Glomerular visceral epithelial cell (primary cell): ENCODE measurements around the gene PLXNC1.

Experiments used
- DNase-seq: peaks from one replicate; pipeline ENCODE4 v3.0.0-alpha.2; 2016; ENCODE audit errors: extremely low spot score

PLXNC1 gene

DNA sequence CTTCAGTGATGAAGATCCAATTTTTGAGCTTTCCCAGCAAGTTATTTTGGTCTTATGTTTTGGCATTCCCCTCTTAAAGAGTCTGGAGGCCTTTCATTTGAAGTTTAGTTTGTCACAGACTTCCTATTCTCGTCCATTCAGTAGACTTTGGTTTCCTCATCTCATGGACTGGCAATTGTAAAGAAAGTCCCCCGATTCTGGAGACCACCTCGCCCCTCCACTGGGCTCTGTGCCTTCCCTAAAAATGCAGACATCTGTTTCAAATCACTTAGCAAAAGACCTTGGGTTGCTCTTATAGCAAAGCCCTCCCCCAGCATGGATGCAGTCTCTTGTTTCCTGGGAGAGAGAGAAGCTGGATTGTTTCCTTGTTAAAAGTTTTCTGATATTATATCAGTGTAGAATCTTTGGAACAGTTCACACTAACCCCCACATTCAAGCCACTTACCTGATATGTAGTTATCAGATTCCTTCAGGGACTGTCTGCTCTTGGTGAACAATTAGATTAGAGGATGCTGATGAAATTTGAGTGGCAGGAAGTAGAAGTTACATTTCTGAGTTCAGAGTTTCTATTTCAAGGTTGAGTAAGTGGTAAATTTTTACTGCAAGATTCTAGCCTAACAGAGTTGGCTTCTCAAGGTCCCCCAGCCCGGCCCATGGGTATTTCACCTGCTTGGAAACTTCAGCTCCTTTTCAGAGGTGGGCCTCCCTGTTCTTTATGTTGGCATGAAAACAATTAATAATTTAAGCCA is 56.3 kb downstream of the PLXNC1 start:
- DNase-seq: no peak

DNA sequence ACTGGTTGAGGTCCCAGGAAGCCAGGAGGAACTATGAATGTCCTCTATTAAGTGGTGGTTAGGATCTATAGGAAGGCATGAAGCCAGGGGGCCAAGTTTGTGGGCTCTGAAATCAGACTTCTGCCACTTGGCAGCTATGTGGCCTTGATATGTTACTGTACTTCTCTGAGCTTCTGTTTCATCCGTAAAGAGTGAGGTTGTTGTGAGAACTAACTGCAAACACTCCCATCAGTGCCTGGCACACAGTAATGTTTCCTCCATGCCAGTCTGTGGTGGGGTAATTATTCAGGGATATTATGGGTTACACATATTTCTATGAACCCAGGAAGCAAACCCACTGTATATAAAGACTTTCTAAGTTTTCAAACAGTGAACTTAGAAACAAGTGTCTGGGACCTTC is 57.4 kb downstream of the PLXNC1 start:
- DNase-seq: no peak

DNA sequence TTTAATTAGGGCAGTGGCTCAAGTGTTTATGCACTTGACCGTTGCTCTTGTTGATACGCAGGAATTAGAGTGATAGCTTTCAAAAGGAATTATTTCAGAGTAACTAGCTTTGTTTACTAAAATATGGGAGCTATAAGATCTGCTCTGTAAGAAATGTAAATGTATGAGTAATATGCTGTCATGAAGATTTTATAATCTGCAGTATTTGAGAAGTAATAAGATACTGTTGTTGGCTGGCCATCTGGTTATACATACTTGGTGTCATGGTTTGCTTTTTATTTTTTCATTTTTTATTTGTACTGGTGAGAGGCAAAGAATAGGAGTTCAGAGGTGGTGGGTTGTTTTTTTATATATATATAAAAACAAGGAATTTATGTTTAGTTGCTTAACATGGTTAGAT is 58.5 kb downstream of the PLXNC1 start:
- DNase-seq: no peak

DNA sequence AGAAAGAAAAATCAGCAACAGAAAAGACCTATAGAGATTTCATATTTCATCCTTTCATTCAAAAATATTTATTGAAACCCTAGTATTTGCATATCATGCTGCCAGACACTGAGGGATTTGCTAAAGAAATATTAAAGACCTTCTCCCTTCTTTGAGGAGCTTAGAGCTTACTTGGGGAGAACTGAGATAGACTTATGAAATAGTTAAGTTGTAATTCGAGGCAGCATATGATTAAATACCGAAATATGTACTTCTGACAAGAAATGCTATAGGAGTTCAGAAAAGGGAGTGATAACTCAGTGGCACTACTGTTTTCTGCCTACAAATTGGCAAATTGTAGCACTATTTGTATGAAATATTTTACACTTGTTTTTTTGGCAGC is 59.1 kb downstream of the PLXNC1 start:
- DNase-seq: no peak

DNA sequence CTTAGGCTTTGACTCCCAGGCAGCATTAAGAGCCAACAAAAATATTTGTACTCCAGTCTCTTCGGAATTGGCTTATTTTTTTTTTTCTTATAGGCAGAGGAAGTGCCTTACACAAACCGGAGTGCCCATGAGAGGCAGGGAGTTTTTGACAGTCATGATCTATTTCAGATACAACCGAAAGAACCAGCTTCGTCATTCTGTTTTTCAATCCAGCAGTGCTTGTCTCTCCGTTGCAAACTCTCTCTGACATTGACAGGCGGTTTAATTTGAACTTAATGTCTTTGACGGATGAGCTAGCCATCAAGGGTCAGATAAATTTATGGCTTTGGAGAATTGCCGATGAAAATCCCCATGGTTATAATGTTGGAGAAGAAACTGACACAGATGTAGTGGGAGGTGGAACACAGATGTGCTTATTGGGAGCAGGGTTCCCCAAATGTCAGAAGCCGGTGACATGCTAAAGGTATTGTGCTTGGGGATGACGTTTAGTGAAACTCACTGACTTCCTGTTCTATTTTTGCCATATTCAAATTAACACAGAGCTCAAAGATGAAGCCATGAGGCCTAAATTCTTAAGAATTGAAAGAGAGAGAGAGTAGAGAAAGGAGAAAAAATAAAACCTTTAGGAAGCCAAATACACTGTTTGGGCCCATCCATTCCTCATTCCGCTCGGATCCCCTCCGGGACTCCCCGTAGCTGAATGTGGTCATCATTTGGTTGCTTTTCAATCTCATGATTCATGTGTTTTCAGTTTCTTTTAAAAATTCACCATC is 59.7 kb downstream of the PLXNC1 start:
- no peak for DNase-seq

DNA sequence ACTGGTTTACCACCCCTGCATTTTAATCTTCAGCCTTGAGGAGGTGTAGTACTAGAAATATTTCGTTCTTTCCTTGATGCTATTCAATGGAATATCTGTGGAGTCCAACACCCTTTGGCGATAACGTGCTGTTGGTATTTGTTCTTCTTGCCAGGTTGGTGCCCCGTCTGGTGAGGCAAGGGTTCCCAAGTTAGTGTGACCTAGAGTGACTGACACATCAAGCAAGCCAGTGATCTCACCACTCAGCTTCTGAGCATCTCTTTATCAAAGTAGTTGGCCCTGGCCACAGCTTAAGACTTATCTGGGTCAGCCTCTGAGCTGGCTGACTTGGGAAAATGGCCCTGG is 60.2 kb downstream of the PLXNC1 start:
- DNase-seq: no peak

DNA sequence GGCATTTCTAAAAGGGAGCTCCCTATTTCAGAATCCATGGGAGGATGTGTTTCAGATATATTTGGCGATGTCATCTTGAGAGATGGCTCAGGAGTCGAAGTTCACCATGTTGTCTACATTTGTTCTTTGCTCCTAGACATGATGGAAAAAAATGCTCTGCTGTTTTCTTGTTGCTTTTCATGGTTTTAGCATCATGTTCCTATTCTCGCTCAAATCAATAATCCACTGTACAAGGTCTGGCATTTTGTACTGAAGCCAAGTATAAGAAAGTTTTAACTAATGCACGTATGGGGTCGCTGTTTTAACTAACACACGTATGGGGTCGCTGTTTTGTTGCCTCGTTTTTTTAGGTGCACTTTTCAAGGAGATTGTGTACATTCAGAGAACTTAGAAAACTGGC is 60.9 kb downstream of the PLXNC1 start:
- no peak for DNase-seq

DNA sequence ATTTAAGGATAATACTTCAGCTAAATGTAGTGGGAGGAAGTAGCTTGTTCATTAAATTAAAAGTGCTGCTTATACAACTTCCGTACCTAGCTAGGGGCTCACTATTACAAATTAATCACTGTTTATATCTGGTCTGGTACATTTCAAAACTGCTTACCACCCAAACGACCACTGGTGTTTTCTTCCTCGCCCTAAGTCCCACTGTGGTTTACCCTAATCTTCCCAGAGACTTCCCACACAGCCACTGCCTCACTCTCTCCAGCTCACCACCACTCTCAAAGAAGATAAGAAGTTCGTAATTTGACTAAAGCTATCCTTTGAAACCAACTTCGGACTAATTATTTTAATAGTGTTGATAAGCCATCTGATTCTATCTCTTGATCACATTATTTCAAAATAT is 62.6 kb downstream of the PLXNC1 start:
- DNase-seq: no peak

DNA sequence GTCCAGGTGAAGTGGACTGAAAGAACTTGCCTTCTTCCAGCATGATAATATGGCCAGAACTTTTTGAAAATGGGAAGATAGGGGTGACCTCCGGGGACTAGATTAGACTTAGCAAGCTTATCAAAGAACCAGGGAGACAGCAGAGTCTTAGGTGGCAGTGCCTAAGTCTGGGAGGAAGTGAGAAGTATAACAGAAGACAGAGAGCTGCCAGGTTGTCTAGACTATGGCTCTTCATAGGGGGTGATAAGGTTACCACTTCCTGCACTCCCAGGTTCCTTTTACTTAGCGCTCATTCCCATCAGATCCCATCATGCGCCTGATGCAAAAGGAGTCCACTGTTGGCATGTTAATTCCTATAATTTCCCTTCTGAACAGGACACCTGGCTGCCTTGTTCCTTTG is 69.9 kb downstream of the PLXNC1 start:
- no peak for DNase-seq

DNA sequence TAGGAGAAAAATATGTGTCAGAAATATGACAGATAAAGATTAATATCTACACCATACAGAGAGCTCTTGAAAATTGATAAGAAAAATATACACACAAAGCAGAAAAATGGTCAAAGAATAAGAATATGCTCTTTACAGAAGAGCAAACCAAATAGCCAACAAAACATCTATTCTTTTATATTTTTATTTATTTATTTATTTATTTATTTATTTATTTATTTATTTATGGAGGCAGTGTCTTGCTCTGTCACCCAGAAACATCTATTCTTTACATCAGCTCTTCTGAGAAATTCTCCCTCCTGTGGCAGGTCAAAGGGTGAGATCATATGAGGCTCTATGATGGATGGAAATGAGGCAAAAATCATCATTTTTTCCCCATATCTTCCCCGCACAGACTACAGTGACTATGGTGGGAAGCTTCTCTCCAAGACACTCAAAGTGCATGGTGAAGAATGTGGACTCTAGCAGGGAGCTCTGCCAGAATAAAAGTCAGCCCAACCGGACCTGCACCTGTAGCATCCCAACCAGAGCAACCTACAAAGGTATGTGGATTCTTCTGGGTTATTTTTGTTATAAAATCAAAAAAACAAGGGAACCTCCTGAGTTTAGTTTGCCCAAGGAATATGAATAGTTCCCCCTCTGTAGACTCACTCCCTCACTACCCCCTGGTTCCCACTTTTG is 71.4 kb downstream of the PLXNC1 start:
- no peak for DNase-seq

DNA sequence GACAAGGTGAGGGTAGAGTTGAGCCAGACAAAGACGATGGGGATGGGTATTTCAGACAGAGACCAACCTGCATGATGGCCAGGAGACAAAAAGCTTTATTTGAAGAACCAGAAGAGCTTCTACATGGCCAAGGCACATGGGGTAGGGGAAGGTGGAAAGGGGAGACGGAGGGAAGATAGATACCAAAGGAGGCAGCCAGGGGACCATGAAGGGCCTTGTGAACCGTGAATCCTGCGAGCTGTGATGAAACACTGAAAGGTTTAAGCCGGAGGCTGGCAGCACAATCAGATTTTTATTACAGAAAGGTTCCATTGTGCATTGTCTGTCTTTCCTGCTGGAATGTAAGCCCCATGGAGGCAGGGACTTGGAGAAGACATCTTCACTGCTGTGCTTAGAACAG is 72.4 kb downstream of the PLXNC1 start:
- no peak for DNase-seq

DNA sequence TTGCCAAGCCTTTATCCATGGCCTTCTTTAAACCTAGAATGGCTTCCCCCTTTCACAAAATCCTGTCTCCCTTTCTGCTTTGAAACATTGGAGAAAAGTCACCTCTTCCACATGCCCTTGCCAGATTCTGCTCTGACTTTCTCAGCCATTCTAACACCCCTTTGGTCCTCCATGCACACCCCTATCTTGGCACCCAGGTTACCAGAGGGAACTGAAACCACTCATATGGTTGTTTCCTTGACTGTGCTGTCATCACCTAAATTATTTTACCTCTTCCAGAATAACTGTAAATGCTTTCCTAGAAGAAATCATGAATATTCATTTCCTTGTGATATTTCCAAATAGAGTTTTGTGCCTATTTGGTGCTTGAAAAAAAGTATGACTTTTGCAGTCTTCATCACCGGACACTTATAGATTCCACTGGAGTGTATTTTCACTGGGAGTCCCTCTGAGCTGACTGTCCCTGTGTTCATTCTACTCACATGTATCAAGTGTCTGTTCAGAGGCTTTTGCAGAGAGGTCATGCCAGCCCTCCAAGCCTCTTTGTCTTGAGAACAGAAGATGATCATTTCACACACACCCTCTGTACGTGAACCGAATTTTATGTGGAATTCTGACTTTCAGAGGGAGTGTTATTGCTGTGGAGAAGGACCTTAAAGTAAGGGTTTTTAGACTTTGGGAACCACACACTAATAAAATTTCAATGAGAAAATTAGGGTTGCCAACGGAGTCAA is 74.1 kb downstream of the PLXNC1 start:
- DNase-seq: no peak

DNA sequence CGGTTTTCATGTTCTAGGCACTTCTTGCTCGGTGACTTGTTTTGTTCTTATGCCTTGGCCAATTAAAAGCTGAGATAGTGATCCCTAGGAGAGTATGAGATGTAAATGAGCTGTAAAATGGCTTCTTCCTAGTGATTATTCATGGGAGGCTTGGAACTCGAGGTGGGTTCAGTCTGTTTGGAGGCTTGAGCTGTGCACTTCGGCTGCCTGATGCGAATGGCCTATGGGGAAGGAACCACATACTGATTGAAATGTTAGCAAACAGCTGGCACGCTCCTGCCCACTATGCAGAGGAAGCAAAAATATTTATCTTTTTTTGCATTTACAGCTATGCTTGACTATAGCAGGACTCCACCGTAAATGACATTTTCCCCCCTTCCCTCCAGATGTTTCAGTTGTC is 75.5 kb downstream of the PLXNC1 start:
- no peak for DNase-seq

DNA sequence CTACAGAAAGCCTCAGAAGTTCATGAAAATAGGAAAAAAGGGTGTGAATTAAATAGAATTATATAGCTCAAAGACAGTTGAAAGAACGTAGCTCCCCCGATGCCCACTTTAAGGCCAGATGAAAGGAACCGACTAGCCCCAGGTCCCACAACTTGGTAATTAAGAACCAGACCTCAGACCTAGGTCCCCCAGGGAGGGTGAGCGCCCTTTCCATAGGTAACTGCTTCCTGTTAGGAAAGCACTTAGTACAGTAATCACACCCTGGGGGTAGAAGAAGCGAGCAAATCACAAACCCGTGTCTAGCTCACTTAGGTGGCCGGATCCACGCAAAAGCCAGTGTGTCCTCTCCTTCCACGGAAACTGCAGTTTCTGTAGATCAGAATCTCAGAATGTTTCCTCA is 77.1 kb downstream of the PLXNC1 start:
- no peak for DNase-seq

DNA sequence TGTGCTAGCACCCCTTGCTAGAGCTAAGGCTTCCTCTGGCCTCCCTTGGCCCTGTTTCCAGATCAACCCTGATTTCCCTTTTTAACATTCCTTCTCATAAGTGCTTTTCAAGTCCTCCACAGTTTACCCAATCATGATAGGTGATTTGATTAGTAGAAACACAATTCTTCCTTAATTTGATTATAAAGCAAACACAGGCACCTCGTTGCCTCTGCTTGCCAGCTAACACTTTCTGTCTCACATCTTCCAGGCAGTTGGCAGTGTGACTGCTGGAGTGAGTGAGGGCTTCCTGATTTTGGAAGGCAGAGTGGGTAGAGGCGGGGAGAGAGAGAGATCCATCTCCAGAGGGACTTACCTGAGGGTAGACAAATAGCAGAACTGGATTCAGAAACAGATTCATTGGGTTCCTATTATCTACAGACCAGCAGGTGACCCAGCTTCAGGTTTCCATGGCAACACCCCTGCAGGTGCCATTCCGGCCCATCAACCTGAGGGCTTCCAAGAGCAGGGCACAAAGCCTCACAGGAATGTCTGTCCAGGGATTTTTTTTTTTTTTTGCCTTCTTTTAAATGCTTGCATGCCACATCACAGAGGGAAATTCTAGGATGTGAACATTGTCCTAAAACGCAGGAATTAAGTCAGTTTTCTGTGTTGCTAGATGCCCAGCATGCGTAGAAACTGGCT is 77.7 kb downstream of the PLXNC1 start:
- DNase-seq: no peak

DNA sequence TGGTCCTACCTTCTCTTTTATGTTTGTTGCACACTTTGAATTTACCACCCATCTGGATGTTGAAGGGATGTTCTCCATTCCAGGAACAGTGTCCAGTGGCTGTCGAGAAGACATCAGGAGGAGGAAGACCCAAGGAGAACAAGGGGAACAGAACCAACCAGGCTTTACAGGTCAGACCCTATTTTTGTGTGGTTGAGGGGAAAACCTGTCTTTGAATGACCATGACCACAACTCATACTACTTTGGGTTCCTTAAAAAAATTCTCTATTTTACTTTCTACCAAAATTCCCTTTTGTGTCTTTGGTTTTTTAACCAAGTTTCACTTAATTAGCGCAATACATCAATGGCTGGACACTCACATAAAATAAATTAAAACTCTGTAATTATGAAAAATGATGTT is 78.7 kb downstream of the PLXNC1 start:
- no peak for DNase-seq

DNA sequence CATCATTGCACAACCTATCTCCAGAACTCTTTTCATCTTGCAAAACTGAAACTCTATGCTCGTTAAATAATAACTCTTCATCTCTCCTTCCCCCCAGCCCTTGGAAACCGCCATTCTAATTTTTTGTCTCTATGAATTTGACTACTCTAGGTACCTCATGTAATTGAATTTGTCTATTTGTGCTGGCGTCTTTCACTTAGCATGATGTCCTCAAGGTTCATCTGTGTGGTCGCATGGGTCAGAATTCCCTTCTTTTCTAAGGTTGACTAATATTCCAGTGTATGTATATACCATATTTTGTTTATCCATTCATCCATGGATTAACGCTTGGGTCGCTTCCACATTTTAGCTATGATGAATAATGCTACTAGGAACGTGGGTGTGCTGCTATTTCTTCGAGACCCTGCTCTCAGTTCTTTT is 80.1 kb downstream of the PLXNC1 start:
- no peak for DNase-seq

DNA sequence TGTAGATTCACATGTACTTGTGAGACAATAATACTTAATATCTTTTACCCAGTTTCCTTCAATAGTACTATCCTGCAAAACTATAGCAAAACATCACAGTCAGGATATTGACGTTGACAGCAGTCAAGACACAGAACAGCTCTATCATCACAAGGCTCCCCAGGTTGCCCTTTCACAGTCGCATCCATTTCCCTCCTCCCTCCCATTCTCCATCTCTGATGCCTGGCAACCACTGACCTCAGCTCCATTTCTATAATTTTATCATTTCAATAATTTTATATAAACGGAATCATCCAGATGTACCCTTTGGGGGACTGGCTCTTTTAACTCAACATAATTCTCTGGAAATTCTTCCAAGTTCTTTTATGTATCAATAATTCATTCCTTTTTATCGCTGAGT is 81.5 kb downstream of the PLXNC1 start:
- DNase-seq: no peak

DNA sequence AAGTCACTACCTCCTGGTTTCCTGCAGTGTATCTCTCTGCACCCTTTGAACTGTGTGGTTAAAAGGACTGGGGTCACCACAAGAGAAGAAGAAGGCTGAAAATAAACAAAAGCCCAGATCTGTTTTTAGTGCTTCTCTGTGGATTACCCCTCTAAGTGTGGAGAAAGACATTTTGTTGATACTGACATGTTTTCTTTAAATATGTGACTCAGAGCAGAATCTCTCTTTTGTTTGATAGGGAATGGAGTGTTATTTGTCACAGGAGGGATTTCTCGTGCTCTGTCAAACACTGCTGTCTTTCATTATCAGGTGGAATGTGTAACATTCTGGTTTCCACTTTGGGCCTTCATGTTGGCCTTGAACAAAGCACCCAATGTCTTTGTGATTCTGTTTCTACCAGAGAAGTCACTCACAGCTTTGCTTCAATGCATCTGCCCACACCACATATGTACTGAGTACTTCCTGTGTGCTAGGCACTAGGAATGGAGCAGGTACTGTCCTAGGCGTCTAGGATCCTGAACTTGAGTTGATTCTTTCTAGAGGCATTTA is 82.1 kb downstream of the PLXNC1 start:
- no peak for DNase-seq

DNA sequence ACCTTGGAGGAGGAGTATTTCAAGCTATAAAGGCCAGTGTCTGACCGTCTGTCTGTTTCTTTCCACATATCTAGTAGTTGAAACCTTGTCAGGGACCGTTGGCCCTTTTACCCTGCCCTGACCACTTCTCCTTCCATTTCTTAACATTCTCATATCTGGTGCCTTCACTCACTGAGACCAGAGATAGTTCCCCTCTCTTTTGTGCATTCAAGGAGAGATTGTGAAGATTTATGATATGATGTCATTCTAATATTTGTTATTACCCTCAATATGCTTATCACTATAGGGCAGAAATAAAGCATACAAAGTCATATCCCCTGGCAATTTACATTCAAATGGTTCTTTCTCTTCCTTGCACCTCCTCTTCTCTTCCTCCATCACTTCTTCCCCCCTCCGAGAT is 83.3 kb downstream of the PLXNC1 start:
- DNase-seq: no peak

DNA sequence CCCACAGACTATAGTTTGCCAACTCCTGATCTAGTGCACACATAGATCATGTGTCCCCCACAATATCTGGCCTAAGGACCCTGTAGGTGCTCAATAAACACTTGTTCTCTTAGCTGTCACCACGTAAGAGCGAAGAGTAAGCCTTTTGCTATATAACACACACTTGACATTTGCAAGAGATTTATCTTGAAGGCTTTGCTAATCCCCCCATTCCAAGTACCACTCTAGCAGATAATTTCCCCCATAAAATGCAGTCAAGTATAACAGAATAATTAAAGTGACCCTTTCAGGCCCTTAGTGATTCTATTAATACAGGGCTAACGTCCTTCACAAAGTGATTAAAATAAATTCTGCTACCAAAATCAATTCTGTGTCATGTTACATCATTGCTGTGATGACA is 87.5 kb downstream of the PLXNC1 start:
- no peak for DNase-seq
